Lower lobe of right lung (tissue), 2 donors: ENCODE measurements around the gene CNN3. TPM values are rescaled to one million over a fixed set of nuclear protein-coding genes. Genes with fewer than 3 reads are reported as not detected.
"Not testable (repeated sequence)": the region's sequence is repeated elsewhere in the genome, so short reads cannot be mapped to it uniquely, and the experiment has no call there.

Experiments
- ATAC-seq, 2 donors: fragments of 200-7000 bp; cut with Tn5 transposase; one replicate each; pipeline ENCODE4 v1.9.1; 2020 to 2022; ENCODE audit warnings: mild to moderate bottlenecking in 2 of 2, moderate library complexity in 2 of 2
- DNase-seq: peaks from one replicate; pipeline ENCODE4 v3.0.0-alpha.2; 2020
- H3K27ac ChIP-seq: fragments of 200-600 bp; one replicate; pipeline ENCODE4 v1.8.0; 2022
- H3K27me3 ChIP-seq: fragments of 200-600 bp; one replicate; pipeline ENCODE4 v1.8.0; 2022; ENCODE audit warnings: low read depth
- H3K36me3 ChIP-seq: fragments of 200-600 bp; one replicate; pipeline ENCODE4 v1.8.0; 2022; ENCODE audit warnings: mild to moderate bottlenecking
- H3K4me1 ChIP-seq: fragments of 200-600 bp; one replicate; pipeline ENCODE4 v1.8.0; 2022
- H3K4me3 ChIP-seq: fragments of 200-600 bp; one replicate; pipeline ENCODE4 v1.8.0; 2022; ENCODE audit warnings: mild to moderate bottlenecking
- H3K9me3 ChIP-seq: fragments of 200-600 bp; one replicate; pipeline ENCODE4 v1.8.0; 2022
- intact Hi-C: fragments of 100-400 bp; cut with DNase I; formaldehyde crosslinking; loops from one replicate; pipeline ENCODE4 v1.11.0; 2022
- total RNA-seq: library from RNA; stranded (reverse); fragmentation: NEBNext Ultra II Directional; extraction: Animal tissue kit (Norgen Biotek cat#: 25700); gene quantifications from one replicate; pipeline ENCODE4 v1.2.1, GENCODE V29; 2021
- TF ChIP-seq, protein P1 (sequence below): fragments of 200-600 bp; IDR thresholded peaks from one replicate; pipeline ENCODE4 v1.8.0; 2022; ENCODE audit warnings: antibody characterized with exemption, mild to moderate bottlenecking
- donor health status: DM: no; HTN: yes; CAD: no; lungs with severe emphysema.

Gene CNN3
- total RNA-seq, 1 donor from 2014 or later: 151 TPM

DNA sequence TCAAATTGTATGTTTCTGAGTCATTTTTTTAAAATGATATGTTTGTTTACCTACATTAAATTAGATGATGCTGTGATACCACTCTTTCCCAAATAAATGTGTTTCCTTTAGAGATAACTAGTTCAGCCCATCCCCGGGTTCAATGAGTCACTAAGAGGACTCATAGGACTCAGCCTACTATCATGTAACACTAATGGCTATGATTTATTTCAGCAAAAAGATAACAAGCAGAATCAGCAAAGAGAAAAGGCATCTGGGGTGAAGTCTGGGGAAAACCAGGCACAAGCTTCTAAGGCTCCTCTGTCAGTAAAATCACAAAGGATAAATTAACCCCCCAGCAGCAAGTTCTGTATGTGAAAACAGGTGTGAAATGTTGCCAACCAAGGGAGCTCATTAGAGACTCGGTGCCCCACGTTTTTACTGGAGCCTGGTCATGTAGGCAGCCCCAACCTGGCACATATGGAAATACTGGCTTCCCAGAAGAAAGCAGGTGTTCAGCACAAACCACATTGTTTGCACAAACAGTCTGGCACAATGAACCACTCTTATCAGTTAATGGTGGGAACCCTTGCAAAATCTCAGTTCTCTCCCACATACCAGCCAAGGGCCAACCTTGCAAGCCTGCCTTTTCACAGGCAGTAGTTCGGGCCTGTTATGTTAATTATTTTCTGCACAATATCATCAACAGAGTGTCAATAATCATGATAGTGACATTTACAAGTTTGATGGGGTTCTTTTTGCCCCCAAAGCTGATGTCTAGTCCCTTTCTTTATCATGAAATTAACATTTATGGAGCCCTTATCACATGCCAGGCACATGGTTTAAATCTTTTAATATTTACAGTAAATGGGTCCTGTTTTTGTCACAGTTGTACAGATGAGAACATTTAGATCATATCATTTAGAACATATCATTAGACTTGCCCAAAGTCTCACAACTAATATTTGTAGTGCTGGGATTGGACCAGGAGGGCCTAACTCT lies 23.1 kb upstream of the CNN3 start:
- no peaks in the 10 kb centered on the region for H3K27me3 ChIP-seq
- ATAC-seq: peak; percentile 65 to 84
- intact Hi-C loops: no loop called here
- no peaks in the 10 kb centered on the region for H3K9me3 ChIP-seq
- DNase-seq: no peak
- no peaks in the 10 kb centered on the region for H3K36me3 ChIP-seq
- H3K4me3 ChIP-seq: no peak overlapping the region
- peaks cover 3% of the 10 kb centered on the region for H3K4me1 ChIP-seq
- H3K27ac ChIP-seq: no peak overlapping the region
- TF ChIP-seq, protein P1, sequence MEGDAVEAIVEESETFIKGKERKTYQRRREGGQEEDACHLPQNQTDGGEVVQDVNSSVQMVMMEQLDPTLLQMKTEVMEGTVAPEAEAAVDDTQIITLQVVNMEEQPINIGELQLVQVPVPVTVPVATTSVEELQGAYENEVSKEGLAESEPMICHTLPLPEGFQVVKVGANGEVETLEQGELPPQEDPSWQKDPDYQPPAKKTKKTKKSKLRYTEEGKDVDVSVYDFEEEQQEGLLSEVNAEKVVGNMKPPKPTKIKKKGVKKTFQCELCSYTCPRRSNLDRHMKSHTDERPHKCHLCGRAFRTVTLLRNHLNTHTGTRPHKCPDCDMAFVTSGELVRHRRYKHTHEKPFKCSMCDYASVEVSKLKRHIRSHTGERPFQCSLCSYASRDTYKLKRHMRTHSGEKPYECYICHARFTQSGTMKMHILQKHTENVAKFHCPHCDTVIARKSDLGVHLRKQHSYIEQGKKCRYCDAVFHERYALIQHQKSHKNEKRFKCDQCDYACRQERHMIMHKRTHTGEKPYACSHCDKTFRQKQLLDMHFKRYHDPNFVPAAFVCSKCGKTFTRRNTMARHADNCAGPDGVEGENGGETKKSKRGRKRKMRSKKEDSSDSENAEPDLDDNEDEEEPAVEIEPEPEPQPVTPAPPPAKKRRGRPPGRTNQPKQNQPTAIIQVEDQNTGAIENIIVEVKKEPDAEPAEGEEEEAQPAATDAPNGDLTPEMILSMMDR: no peak

DNA sequence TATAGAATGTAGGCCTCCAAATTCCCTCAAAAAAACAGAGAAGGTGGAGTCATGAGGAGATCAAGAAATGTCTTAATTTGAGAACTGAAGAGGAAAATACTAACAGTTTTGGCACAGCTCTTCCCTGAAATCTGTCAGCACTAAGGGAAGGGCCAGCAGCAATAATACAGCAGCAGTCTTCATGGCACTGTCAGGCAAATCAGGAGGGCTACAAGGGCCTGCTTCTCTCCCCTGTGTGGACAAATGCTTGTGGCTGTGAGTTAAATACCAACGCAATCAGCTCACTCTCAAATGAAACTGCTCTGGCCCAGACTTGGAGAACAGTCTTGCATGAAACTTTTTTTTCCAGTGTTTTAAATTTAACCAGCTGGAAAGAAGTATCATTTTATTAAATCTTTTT lies 20.5 kb upstream of the CNN3 start:
- intact Hi-C loops: no loop called here
- Histone ChIP-seq H3K27ac (peak overlapping the region; percentile 12), H3K36me3 (no peaks in the 10 kb centered on the region), H3K27me3 (no peaks in the 10 kb centered on the region), H3K9me3 (no peaks in the 10 kb centered on the region), H3K4me1 (peaks cover 3% of the 10 kb centered on the region), H3K4me3 (no peak overlapping the region)
- DNase-seq: no peak
- TF ChIP-seq, protein P1: no peak
- peak; percentile 48 to 60 for ATAC-seq

DNA sequence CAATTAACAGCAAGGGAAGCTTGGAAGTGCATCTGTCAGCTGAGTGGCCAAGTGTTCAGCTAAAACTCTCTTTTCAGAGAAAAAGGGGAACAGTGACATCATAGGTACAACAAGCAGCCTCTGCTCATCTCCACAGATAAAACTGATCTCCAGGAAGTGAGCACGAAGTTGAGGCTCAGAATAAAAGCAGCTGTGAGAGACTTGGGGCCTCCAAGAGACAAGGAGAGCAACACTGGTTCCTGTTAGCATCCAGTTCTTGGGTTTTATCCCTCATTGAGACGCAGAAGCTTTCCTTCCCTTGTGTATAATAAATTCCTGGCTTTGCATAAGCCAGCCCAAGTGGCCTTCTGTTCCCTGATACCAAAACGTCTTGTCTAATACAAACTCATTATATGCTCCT lies 20.0 kb upstream of the CNN3 start:
- no peaks in the 10 kb centered on the region for H3K36me3 ChIP-seq
- TF ChIP-seq, protein P1: no peak
- no peak overlapping the region for H3K27ac ChIP-seq
- DNase-seq (no peak), ATAC-seq (no peak)
- no peaks in the 10 kb centered on the region for H3K27me3 ChIP-seq
- intact Hi-C loops: no loop called here
- H3K9me3 ChIP-seq: no peaks in the 10 kb centered on the region
- no peak overlapping the region for H3K4me3 ChIP-seq
- H3K4me1 ChIP-seq: peaks cover 3% of the 10 kb centered on the region

DNA sequence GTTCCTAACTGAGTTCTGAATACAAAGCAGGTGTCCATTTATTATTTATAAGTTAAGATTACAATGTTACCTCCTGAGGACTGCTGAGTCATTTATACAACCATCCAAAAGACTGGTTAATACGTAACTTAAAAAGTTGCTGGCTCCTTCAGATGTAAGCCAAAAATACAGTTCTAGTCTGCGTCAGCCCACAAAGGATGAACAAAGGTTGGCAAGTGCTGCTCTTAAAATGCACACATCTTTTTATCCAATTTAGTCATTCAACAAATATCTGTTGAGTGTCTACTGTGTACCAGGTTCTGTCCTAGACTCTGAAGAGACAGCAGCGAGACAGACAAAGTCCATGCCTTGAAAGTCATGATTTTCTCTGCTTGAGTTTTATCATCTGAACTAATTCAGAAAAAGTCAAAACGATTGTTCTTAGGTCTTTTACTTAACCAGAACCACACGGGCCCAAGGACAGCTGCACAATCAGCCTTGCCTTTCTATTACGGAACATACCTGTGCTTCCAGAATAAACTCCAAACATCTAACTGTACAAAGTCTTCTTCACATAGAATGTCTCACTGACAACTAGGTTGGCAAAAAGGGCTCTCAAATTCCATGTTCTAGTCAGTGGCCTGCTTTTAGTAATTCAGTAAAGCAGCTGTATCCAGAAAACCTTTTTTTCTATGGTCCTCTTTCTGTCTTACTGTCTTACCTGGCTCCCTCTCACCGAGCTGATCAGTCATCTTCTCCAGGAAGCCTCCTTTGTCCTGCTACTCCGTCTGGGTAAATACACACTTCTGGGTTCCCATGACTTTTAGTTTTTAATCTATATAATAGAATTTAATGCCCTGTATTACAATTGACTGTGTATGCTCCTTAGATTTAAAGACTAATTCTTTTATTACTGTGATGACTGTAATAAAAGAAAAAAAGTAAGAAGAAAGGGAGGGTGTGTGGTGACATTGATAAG lies 15.5 kb upstream of the CNN3 start:
- DNase-seq (no peak), ATAC-seq (peak; percentile 32 to 93)
- intact Hi-C loops: no loop called here
- no peaks in the 10 kb centered on the region for H3K9me3 ChIP-seq
- TF ChIP-seq, protein P1: no peak
- no peaks in the 10 kb centered on the region for H3K27me3 ChIP-seq
- H3K36me3 ChIP-seq: no peaks in the 10 kb centered on the region
- H3K27ac ChIP-seq: no peak overlapping the region
- H3K4me3 ChIP-seq: no peak overlapping the region
- H3K4me1 ChIP-seq: no peaks in the 10 kb centered on the region

DNA sequence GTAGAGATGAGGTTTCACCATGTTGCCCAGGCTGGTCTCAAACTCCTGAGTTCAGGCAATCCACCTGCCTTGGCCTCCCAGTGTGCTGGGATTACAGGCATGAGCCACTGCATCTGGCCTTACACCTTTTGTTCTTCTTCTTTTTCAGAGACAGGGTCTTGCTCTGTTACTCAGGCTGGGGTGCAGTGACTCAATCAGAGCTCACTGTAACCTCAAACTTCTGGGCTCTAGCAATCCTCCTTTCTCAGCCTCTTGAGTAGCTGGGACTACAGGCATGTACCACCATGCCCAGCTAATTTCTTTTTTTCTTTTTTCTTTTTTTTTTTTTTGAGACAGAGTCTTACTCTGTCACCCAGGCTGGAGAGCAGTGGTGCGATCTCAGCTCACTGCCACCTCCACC lies 14.6 kb upstream of the CNN3 start:
- H3K27ac ChIP-seq, H3K36me3 ChIP-seq, H3K4me3 ChIP-seq, H3K27me3 ChIP-seq, H3K4me1 ChIP-seq, ATAC-seq, intact Hi-C loops, DNase-seq, H3K9me3 ChIP-seq: not testable (repeated sequence)
